ENCODE results near the gene CASQ1.

The CASQ1 gene

GRCh38 chr1:160205242-160206035, 15.1 kb downstream of the CASQ1 start, which contains the start of gene PEA15:
PEA15 (plus strand) TSS chr1:160205384; CDS start chr1:160211545, 6,161 bp downstream.
- DNase-seq (ENCODE audit: low read depth) = peak; percentile 46

- peak; percentile 40 for DNase-seq (ENCODE audit: low read depth)
Observed at GRCh38 chr1:160206036-160206389, 15.6 kb downstream of the CASQ1 start.

- DNase-seq (ENCODE audit: low read depth) = no peak
Observed at GRCh38 chr1:160206421-160207117, 16.2 kb downstream of the CASQ1 start.

- DNase-seq (ENCODE audit: low read depth) = no peak
Observed at GRCh38 chr1:160207118-160207650, 16.8 kb downstream of the CASQ1 start.

GRCh38 chr1:160207771-160208556, 17.6 kb downstream of the CASQ1 start:
- no peak for DNase-seq (ENCODE audit: low read depth)

- no peak for DNase-seq (ENCODE audit: low read depth)
Observed at GRCh38 chr1:160208557-160209320, 18.4 kb downstream of the CASQ1 start.

GRCh38 chr1:160209321-160210046, 19.1 kb downstream of the CASQ1 start:
- DNase-seq (ENCODE audit: low read depth) = no peak

GRCh38 chr1:160210561-160210960, 20.2 kb downstream of the CASQ1 start:
- DNase-seq (ENCODE audit: low read depth) = no peak

- DNase-seq (ENCODE audit: low read depth) = no peak
Observed at GRCh38 chr1:160211046-160211790, 20.8 kb downstream of the CASQ1 start.

- DNase-seq (ENCODE audit: low read depth) = no peak
Observed at GRCh38 chr1:160214481-160215140, 24.2 kb downstream of the CASQ1 start.

- no peak for DNase-seq (ENCODE audit: low read depth)
Observed at GRCh38 chr1:160216301-160216700, 25.9 kb downstream of the CASQ1 start.

- no peak for DNase-seq (ENCODE audit: low read depth)
Observed at GRCh38 chr1:160217481-160218051, 27.2 kb downstream of the CASQ1 start.

GRCh38 chr1:160219062-160219929, 28.9 kb downstream of the CASQ1 start:
- DNase-seq (ENCODE audit: low read depth) = no peak

- DNase-seq (ENCODE audit: low read depth) = no peak
Observed at GRCh38 chr1:160220301-160220700, 29.9 kb downstream of the CASQ1 start.

- DNase-seq (ENCODE audit: low read depth) = no peak
Observed at GRCh38 chr1:160221089-160221488, 30.7 kb downstream of the CASQ1 start.

GRCh38 chr1:160222546-160222945, 32.2 kb downstream of the CASQ1 start:
- DNase-seq (ENCODE audit: low read depth) = no peak

GRCh38 chr1:160224606-160225005, 34.2 kb downstream of the CASQ1 start:
- DNase-seq (ENCODE audit: low read depth) = no peak

- no peak for DNase-seq (ENCODE audit: low read depth)
Observed at GRCh38 chr1:160225345-160225744, 35.0 kb downstream of the CASQ1 start.
